ENCODE results near the gene WNK2.
A peak's percentile ranks its signal among the peaks of the same experiment; 100 is the strongest.

Gene WNK2

GRCh38 chr9:93174976-93175375, 9.0 kb upstream of the WNK2 start:
- Histone ChIP-seq H3K4me3 (ENCODE audit: low read length) (no peak overlapping the region), H3K9me3 (ENCODE audit: control insufficient read depth, insufficient read depth, low read length) (no peaks in the 10 kb centered on the region), H3K36me3 (ENCODE audit: control insufficient read depth, insufficient read depth, low read length) (no peaks in the 10 kb centered on the region; the same call in 1 of the 2 replicates), H3K27ac (ENCODE audit: low read length) (no peak overlapping the region), H3K27me3 (ENCODE audit: control insufficient read depth, insufficient read depth, low read length) (no peaks in the 10 kb centered on the region), H3K4me1 (ENCODE audit: control insufficient read depth, insufficient read depth, low read length) (no peaks in the 10 kb centered on the region)
- no CpG with 5 or more reads among the region's 3 CpGs for WGBS (ENCODE audit: insufficient coverage, insufficient read length)
- DNase-seq (ENCODE audit: low read depth, low spot score): no peak

- no peak overlapping the region for H3K4me3 ChIP-seq (ENCODE audit: low read length)
- no CpG with 5 or more reads among the region's 6 CpGs for WGBS (ENCODE audit: insufficient coverage, insufficient read length)
- no peak overlapping the region for H3K27ac ChIP-seq (ENCODE audit: low read length)
- H3K4me1 ChIP-seq (ENCODE audit: control insufficient read depth, insufficient read depth, low read length): no peaks in the 10 kb centered on the region
- no peaks in the 10 kb centered on the region; the same call in 1 of the 2 replicates for H3K27me3 ChIP-seq (ENCODE audit: control insufficient read depth, insufficient read depth, low read length)
- no peak for DNase-seq (ENCODE audit: low read depth, low spot score)
- no peaks in the 10 kb centered on the region for H3K9me3 ChIP-seq (ENCODE audit: control insufficient read depth, insufficient read depth, low read length)
- no peaks in the 10 kb centered on the region; the same call in 1 of the 2 replicates for H3K36me3 ChIP-seq (ENCODE audit: control insufficient read depth, insufficient read depth, low read length)
Observed at GRCh38 chr9:93177676-93178075, 6.3 kb upstream of the WNK2 start.

DNA sequence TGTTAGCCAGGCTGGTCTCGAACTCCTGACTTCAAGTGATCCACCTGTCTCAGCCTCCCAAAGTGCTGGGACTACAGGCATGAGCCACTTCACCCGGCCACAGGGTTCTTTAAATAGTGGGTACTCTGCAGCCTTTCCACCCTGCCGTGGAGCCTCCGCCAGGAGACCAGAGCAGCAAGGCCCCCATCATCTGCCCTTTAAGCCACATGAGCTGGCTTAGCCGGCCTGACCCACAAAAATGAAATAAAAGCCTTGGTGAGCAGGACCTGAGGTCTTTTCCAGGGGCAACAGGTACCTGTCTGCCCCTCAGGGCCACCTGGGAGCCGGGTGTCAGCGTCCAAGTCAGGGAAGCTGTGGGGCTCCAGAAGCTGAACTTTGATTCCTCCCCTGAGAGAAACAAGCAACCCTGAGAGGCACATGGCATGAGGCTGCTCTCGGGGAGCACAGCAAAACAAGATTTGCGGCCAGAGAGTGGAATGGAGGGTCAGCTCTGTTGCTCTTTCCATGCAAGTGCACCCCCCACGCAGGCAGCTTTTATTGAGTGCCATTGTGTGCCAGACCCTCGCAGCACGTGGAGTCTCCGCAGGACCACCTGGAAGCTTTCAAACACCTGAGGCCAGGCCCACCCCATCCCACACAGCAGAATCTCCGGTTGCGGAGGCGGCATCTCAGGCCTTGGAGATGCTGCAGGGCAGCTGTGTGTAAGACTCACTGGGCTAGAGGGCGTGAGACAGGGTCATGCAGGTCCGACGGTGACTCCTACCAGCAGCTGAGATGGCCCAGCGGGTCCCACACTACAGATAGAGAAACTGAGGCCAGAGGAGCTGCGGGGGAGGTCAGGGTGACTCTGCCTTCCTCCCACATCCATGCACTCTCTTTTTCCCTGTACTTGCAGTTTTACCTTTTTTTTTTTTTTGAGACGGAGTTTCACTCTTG, 4.8 kb upstream of the WNK2 start:
- peaks cover 1% of the 10 kb centered on the region; the same call in 1 of the 2 replicates for H3K4me1 ChIP-seq (ENCODE audit: control insufficient read depth, insufficient read depth, low read length)
- H3K27me3 ChIP-seq (ENCODE audit: control insufficient read depth, insufficient read depth, low read length): peaks cover 3% of the 10 kb centered on the region; the same call in 1 of the 2 replicates
- H3K36me3 ChIP-seq (ENCODE audit: control insufficient read depth, insufficient read depth, low read length): no peaks in the 10 kb centered on the region; the same call in 1 of the 2 replicates
- H3K9me3 ChIP-seq (ENCODE audit: control insufficient read depth, insufficient read depth, low read length): no peaks in the 10 kb centered on the region
- DNase-seq (ENCODE audit: low read depth, low spot score): no peak
- no peak overlapping the region for H3K4me3 ChIP-seq (ENCODE audit: low read length)
- no peak overlapping the region for H3K27ac ChIP-seq (ENCODE audit: low read length)
- no CpG with 5 or more reads among the region's 22 CpGs for WGBS (ENCODE audit: insufficient coverage, insufficient read length)

GRCh38 chr9:93180938-93181337, 3.0 kb upstream of the WNK2 start:
- Histone ChIP-seq H3K27me3 (ENCODE audit: control insufficient read depth, insufficient read depth, low read length) (peaks cover 3% of the 10 kb centered on the region; the same call in 1 of the 2 replicates), H3K27ac (ENCODE audit: low read length) (no peak overlapping the region), H3K4me1 (ENCODE audit: control insufficient read depth, insufficient read depth, low read length) (peaks cover 1% of the 10 kb centered on the region; the same call in 1 of the 2 replicates), H3K9me3 (ENCODE audit: control insufficient read depth, insufficient read depth, low read length) (no peaks in the 10 kb centered on the region), H3K4me3 (ENCODE audit: low read length) (no peak overlapping the region), H3K36me3 (ENCODE audit: control insufficient read depth, insufficient read depth, low read length) (no peaks in the 10 kb centered on the region; the same call in 1 of the 2 replicates)
- WGBS (ENCODE audit: insufficient coverage, insufficient read length): no CpG with 5 or more reads among the region's 1 CpG
- no peak for DNase-seq (ENCODE audit: low read depth, low spot score)

GRCh38 chr9:93181672-93182435, 2.1 kb upstream of the WNK2 start:
- Histone ChIP-seq H3K4me1 (ENCODE audit: control insufficient read depth, insufficient read depth, low read length) (peaks cover 1% of the 10 kb centered on the region; the same call in 1 of the 2 replicates), H3K27ac (ENCODE audit: low read length) (no peak overlapping the region), H3K4me3 (ENCODE audit: low read length) (no peak overlapping the region), H3K27me3 (ENCODE audit: control insufficient read depth, insufficient read depth, low read length) (peaks cover 3% of the 10 kb centered on the region; the same call in 1 of the 2 replicates), H3K36me3 (ENCODE audit: control insufficient read depth, insufficient read depth, low read length) (no peaks in the 10 kb centered on the region; the same call in 1 of the 2 replicates), H3K9me3 (ENCODE audit: control insufficient read depth, insufficient read depth, low read length) (no peaks in the 10 kb centered on the region)
- no CpG with 5 or more reads among the region's 5 CpGs for WGBS (ENCODE audit: insufficient coverage, insufficient read length)
- no peak for DNase-seq (ENCODE audit: low read depth, low spot score)

GRCh38 chr9:93182572-93182971, 1.4 kb upstream of the WNK2 start:
- H3K27me3 ChIP-seq (ENCODE audit: control insufficient read depth, insufficient read depth, low read length): peaks cover 3% of the 10 kb centered on the region; the same call in 1 of the 2 replicates
- peaks cover 1% of the 10 kb centered on the region; the same call in 1 of the 2 replicates for H3K4me1 ChIP-seq (ENCODE audit: control insufficient read depth, insufficient read depth, low read length)
- no peaks in the 10 kb centered on the region for H3K9me3 ChIP-seq (ENCODE audit: control insufficient read depth, insufficient read depth, low read length)
- no peak for DNase-seq (ENCODE audit: low read depth, low spot score)
- H3K27ac ChIP-seq (ENCODE audit: low read length): no peak overlapping the region
- H3K4me3 ChIP-seq (ENCODE audit: low read length): no peak overlapping the region
- no peaks in the 10 kb centered on the region; the same call in 1 of the 2 replicates for H3K36me3 ChIP-seq (ENCODE audit: control insufficient read depth, insufficient read depth, low read length)
- WGBS (ENCODE audit: insufficient coverage, insufficient read length): no CpG with 5 or more reads among the region's 6 CpGs

- Histone ChIP-seq H3K27me3 (ENCODE audit: control insufficient read depth, insufficient read depth, low read length) (peaks cover 3% of the 10 kb centered on the region; the same call in 1 of the 2 replicates), H3K27ac (ENCODE audit: low read length) (no peak overlapping the region), H3K9me3 (ENCODE audit: control insufficient read depth, insufficient read depth, low read length) (no peaks in the 10 kb centered on the region), H3K4me1 (ENCODE audit: control insufficient read depth, insufficient read depth, low read length) (peaks cover 1% of the 10 kb centered on the region; the same call in 1 of the 2 replicates), H3K36me3 (ENCODE audit: control insufficient read depth, insufficient read depth, low read length) (no peaks in the 10 kb centered on the region; the same call in 1 of the 2 replicates), H3K4me3 (ENCODE audit: low read length) (no peak overlapping the region)
- DNase-seq (ENCODE audit: low read depth, low spot score): no peak
- WGBS (ENCODE audit: insufficient coverage, insufficient read length): no CpG with 5 or more reads among the region's 5 CpGs
Observed at GRCh38 chr9:93183131-93183662, 742 bp upstream of the WNK2 start.

DNA sequence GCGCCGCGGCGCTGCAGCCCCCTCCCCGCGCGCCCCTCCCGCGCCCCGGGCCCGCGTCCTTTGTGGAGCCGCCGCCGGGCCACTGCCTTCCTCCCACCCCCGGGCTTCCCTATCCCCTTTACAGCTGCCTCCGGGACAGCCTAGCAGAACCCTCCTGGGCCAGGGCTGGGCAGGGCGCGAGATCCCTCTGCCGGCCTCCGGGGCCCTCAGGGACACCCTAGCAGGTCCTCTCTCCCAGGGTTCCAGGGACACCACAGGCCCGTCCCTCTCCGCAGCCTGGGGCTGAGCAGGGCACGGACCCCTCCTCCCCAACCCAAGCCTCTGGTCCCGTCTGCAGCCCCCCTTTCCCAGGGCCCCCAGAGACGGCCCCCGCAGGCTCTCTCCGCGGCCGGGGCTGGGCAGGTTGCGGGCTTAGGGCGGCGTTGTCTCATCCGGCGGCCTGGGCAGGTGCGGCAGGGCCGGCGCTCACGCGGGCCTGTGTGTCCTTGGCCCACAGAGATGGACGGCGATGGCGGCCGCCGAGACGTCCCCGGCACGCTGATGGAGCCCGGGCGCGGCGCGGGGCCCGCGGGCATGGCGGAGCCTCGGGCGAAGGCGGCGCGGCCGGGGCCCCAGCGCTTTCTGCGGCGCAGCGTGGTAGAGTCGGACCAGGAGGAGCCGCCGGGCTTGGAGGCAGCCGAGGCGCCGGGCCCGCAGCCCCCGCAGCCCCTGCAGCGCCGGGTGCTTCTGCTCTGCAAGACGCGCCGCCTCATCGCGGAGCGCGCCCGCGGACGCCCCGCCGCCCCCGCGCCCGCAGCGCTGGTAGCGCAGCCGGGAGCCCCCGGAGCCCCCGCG, 710 bp downstream of the WNK2 start:
- H3K9me3 ChIP-seq (ENCODE audit: control insufficient read depth, insufficient read depth, low read length): no peaks in the 10 kb centered on the region
- H3K27me3 ChIP-seq (ENCODE audit: control insufficient read depth, insufficient read depth, low read length): peaks cover 3% of the 10 kb centered on the region; the same call in 1 of the 2 replicates
- peak overlapping the region; percentile 72; the same call in 1 of the 2 replicates for H3K4me3 ChIP-seq (ENCODE audit: low read length)
- H3K4me1 ChIP-seq (ENCODE audit: control insufficient read depth, insufficient read depth, low read length): peaks cover 3% of the 10 kb centered on the region
- H3K36me3 ChIP-seq (ENCODE audit: control insufficient read depth, insufficient read depth, low read length): no peaks in the 10 kb centered on the region
- no CpG with 5 or more reads among the region's 97 CpGs for WGBS (ENCODE audit: insufficient coverage, insufficient read length)
- H3K27ac ChIP-seq (ENCODE audit: low read length): no peak overlapping the region
- DNase-seq (ENCODE audit: low read depth, low spot score): no peak

DNA sequence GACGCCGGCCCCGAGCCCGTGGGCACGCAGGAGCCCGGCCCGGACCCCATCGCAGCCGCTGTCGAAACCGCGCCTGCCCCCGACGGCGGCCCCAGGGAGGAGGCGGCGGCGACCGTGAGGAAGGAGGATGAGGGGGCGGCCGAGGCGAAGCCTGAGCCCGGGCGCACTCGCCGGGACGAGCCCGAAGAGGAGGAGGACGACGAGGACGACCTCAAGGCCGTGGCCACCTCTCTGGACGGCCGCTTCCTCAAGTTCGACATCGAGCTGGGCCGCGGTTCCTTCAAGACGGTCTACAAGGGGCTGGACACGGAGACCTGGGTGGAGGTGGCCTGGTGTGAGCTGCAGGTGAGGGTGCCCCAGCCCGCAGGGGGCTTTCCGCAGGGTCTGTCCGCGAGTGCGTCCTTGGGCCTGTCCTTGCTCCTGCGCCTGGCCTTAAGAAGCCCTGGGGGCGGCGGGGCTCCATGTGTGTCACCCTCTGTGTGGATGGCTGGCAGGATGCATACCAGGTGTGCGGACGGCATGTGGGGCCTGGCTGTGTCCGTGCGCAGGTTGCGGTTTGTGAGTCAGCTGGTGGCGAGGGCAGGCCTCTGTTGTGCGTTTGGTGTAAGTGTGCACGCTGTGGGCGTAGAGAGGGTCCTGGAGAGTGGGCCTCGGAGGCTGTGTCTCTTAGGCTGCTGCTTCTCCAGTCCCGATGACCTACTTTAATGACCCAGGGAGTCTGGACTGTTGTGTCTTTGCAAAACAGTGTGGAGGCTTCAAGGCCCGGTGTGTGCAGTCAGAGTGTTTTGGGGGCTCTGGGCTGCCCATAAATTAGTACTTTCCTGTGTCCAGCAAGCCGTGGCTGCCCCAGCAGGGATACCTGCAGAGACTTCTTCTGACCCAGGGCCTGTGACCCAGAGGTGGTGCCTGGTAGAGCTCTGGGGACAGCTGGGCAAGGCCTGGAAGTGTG, 1.6 kb downstream of the WNK2 start:
- no peaks in the 10 kb centered on the region for H3K9me3 ChIP-seq (ENCODE audit: control insufficient read depth, insufficient read depth, low read length)
- H3K27me3 ChIP-seq (ENCODE audit: control insufficient read depth, insufficient read depth, low read length): peaks cover 3% of the 10 kb centered on the region; the same call in 1 of the 2 replicates
- H3K4me3 ChIP-seq (ENCODE audit: low read length): peak overlapping the region; percentile 72; the same call in 1 of the 2 replicates
- H3K4me1 ChIP-seq (ENCODE audit: control insufficient read depth, insufficient read depth, low read length): peaks cover 3% of the 10 kb centered on the region
- no peak overlapping the region for H3K27ac ChIP-seq (ENCODE audit: low read length)
- H3K36me3 ChIP-seq (ENCODE audit: control insufficient read depth, insufficient read depth, low read length): no peaks in the 10 kb centered on the region; the same call in 1 of the 2 replicates
- no CpG with 5 or more reads among the region's 61 CpGs for WGBS (ENCODE audit: insufficient coverage, insufficient read length)
- DNase-seq (ENCODE audit: low read depth, low spot score): no peak

Measured in iPS DF 6.9 (cell line).